HEK293 (cell line): ENCODE measurements around the gene MAGI1.

ENCODE experiments used
- ZNF138 ChIP-seq: fragments of 450-650 bp; formaldehyde crosslinking; IDR thresholded peaks from 2 replicates; pipeline ENCODE4 v1.5.1; 2016; ENCODE audit warnings: missing biosample characterization, missing genetic modification characterization, borderline replicate concordance
- ZNF214 ChIP-seq: fragments of 450-650 bp; formaldehyde crosslinking; IDR thresholded peaks from 2 replicates; pipeline ENCODE4 v1.5.1; 2017; ENCODE audit warnings: missing biosample characterization, mild to moderate bottlenecking, missing genetic modification characterization, borderline replicate concordance
- ZNF24 ChIP-seq: fragments of 450-650 bp; formaldehyde crosslinking; IDR thresholded peaks from 2 replicates; pipeline ENCODE4 v1.5.1; 2016; ENCODE audit warnings: missing biosample characterization, missing genetic modification characterization
- ZNF544 ChIP-seq: fragments of 450-650 bp; formaldehyde crosslinking; IDR thresholded peaks from 2 replicates; pipeline ENCODE4 v1.5.0; 2017; ENCODE audit warnings: missing biosample characterization, missing genetic modification characterization
- ZNF560 ChIP-seq: fragments of 450-650 bp; formaldehyde crosslinking; IDR thresholded peaks from 2 replicates; pipeline ENCODE4 v1.5.1; 2017; ENCODE audit warnings: missing biosample characterization, missing genetic modification characterization, borderline replicate concordance
- ZNF792 ChIP-seq: fragments of 450-650 bp; formaldehyde crosslinking; IDR thresholded peaks from 2 replicates; pipeline ENCODE4 v1.5.1; 2016; ENCODE audit warnings: missing biosample characterization, missing genetic modification characterization
- TF ChIP-seq, protein P1 (sequence below): fragments of 450-650 bp; formaldehyde crosslinking; IDR thresholded peaks from 2 replicates; pipeline ENCODE4 v1.5.1; 2016; ENCODE audit warnings: missing biosample characterization, missing genetic modification characterization, low read depth
- TF ChIP-seq, protein P2 (sequence below): fragments of 450-650 bp; formaldehyde crosslinking; IDR thresholded peaks from 2 replicates; pipeline ENCODE4 v1.5.1; 2016; ENCODE audit warnings: missing biosample characterization, missing genetic modification characterization
- TF ChIP-seq, protein P3 (sequence below): fragments of 450-650 bp; formaldehyde crosslinking; IDR thresholded peaks from 2 replicates; pipeline ENCODE4 v1.5.1; 2016; ENCODE audit warnings: missing biosample characterization, missing genetic modification characterization
- TF ChIP-seq, protein P4 (sequence below): fragments of 450-650 bp; formaldehyde crosslinking; IDR thresholded peaks from 2 replicates; pipeline ENCODE4 v1.5.1; 2016; ENCODE audit warnings: missing biosample characterization, missing genetic modification characterization

DNA sequence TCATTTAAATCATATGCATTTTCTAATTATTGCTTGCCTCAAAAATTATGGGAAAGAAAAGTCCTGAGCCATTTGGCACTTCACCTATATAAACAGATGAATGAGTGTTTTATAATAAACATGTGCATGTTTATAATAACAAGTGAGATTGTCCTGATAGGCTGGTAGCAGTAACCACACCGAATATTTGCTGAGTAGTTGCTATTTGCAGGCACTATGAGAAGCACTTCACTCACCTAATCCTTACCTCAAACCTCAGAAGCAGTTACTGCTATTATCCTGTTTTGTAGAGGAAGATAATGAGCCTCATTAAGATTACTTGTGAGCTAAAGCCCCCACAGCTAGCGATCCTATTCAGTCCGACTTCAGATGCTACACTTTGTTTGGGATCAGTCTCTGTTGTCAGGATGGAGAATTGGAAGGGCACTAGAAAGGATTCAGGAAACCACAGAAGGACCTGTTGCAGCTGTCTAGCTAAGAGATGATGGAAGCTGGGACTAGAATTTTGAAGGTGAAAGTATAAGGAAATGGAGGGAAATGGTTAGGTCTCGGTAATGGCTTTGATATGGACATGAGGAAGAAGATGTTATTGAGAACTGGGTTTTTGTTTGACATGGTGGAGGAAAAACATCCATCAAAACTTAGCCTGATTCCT is 28.4 kb upstream of the MAGI1 start:
- TF ChIP-seq, protein P1, sequence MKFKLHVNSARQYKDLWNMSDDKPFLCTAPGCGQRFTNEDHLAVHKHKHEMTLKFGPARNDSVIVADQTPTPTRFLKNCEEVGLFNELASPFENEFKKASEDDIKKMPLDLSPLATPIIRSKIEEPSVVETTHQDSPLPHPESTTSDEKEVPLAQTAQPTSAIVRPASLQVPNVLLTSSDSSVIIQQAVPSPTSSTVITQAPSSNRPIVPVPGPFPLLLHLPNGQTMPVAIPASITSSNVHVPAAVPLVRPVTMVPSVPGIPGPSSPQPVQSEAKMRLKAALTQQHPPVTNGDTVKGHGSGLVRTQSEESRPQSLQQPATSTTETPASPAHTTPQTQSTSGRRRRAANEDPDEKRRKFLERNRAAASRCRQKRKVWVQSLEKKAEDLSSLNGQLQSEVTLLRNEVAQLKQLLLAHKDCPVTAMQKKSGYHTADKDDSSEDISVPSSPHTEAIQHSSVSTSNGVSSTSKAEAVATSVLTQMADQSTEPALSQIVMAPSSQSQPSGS (tag by site-specific recombination), result no peak
- TF ChIP-seq, protein P2, sequence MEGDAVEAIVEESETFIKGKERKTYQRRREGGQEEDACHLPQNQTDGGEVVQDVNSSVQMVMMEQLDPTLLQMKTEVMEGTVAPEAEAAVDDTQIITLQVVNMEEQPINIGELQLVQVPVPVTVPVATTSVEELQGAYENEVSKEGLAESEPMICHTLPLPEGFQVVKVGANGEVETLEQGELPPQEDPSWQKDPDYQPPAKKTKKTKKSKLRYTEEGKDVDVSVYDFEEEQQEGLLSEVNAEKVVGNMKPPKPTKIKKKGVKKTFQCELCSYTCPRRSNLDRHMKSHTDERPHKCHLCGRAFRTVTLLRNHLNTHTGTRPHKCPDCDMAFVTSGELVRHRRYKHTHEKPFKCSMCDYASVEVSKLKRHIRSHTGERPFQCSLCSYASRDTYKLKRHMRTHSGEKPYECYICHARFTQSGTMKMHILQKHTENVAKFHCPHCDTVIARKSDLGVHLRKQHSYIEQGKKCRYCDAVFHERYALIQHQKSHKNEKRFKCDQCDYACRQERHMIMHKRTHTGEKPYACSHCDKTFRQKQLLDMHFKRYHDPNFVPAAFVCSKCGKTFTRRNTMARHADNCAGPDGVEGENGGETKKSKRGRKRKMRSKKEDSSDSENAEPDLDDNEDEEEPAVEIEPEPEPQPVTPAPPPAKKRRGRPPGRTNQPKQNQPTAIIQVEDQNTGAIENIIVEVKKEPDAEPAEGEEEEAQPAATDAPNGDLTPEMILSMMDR (tag by site-specific recombination), result no peak
- no peak for TF ChIP-seq ZNF792 (tag by site-specific recombination)
- TF ChIP-seq, protein P3, sequence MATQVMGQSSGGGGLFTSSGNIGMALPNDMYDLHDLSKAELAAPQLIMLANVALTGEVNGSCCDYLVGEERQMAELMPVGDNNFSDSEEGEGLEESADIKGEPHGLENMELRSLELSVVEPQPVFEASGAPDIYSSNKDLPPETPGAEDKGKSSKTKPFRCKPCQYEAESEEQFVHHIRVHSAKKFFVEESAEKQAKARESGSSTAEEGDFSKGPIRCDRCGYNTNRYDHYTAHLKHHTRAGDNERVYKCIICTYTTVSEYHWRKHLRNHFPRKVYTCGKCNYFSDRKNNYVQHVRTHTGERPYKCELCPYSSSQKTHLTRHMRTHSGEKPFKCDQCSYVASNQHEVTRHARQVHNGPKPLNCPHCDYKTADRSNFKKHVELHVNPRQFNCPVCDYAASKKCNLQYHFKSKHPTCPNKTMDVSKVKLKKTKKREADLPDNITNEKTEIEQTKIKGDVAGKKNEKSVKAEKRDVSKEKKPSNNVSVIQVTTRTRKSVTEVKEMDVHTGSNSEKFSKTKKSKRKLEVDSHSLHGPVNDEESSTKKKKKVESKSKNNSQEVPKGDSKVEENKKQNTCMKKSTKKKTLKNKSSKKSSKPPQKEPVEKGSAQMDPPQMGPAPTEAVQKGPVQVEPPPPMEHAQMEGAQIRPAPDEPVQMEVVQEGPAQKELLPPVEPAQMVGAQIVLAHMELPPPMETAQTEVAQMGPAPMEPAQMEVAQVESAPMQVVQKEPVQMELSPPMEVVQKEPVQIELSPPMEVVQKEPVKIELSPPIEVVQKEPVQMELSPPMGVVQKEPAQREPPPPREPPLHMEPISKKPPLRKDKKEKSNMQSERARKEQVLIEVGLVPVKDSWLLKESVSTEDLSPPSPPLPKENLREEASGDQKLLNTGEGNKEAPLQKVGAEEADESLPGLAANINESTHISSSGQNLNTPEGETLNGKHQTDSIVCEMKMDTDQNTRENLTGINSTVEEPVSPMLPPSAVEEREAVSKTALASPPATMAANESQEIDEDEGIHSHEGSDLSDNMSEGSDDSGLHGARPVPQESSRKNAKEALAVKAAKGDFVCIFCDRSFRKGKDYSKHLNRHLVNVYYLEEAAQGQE (tag by site-specific recombination), result no peak
- TF ChIP-seq ZNF24, result no peak
- TF ChIP-seq ZNF138 (tag by site-specific recombination), result no peak
- no peak for TF ChIP-seq ZNF544
- TF ChIP-seq, protein P4, sequence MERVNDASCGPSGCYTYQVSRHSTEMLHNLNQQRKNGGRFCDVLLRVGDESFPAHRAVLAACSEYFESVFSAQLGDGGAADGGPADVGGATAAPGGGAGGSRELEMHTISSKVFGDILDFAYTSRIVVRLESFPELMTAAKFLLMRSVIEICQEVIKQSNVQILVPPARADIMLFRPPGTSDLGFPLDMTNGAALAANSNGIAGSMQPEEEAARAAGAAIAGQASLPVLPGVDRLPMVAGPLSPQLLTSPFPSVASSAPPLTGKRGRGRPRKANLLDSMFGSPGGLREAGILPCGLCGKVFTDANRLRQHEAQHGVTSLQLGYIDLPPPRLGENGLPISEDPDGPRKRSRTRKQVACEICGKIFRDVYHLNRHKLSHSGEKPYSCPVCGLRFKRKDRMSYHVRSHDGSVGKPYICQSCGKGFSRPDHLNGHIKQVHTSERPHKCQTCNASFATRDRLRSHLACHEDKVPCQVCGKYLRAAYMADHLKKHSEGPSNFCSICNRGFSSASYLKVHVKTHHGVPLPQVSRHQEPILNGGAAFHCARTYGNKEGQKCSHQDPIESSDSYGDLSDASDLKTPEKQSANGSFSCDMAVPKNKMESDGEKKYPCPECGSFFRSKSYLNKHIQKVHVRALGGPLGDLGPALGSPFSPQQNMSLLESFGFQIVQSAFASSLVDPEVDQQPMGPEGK (tag by site-specific recombination), result no peak
- TF ChIP-seq ZNF214 (tag by site-specific recombination), result no peak
- no peak for TF ChIP-seq ZNF560 (tag by site-specific recombination)
